ENCODE data around the gene AP2A2. TPM values are rescaled to one million over a fixed set of nuclear protein-coding genes. Genes with fewer than 3 reads are reported as not detected.

Gene AP2A2
- polyA plus RNA-seq, 3 donors: 5.7 to 61.0 (median 8.2) TPM

- H3K79me2 ChIP-seq (ENCODE audit: insufficient read depth, low read length): no peaks in the 10 kb centered on the region
- Mint-ChIP-seq H3K36me3 (peaks cover 19 to 38% of the 10 kb centered on the region in 2 donors), H3K4me3 (no peak overlapping the region), H3K27me3 (ENCODE audit: low read depth in 3 of 3) (peaks cover 0 to 1% (median 1%) of the 10 kb centered on the region in 3 donors), H3K9me3 (peaks cover 0 to 2% (median 0%) of the 10 kb centered on the region in 7 donors), H3K27ac (no peak overlapping the region), H3K4me1 (no peaks in the 10 kb centered on the region)
- no peak for DNase-seq
- no peaks in the 10 kb centered on the region for H3K27me3 ChIP-seq (ENCODE audit: control insufficient read depth in 2 of 2, insufficient read depth in 2 of 2, low read length in 2 of 2)
- no peak overlapping the region for H3K9ac ChIP-seq (ENCODE audit: insufficient read depth, low read length, poor library complexity, severe bottlenecking)
- no peaks in the 10 kb centered on the region for H3K4me1 ChIP-seq (ENCODE audit: control insufficient read depth in 1 of 2, insufficient read depth in 2 of 2, low read length in 2 of 2)
- H3K4me2 ChIP-seq (replicated peaks; ENCODE audit: extremely low read depth, low read length, poor library complexity, severe bottlenecking): no peak overlapping the region
- intact Hi-C loops (cut with micrococcal nuclease): no loop called here
- H3K27ac ChIP-seq (ENCODE audit: low read depth in 1 of 2, low read length in 2 of 2): no peak overlapping the region
- no peaks in the 10 kb centered on the region for H3K9me3 ChIP-seq (replicated peaks in 1 of 2; ENCODE audit: control insufficient read depth in 1 of 2, insufficient read depth in 1 of 2, low read length in 2 of 2)
- H4K20me1 ChIP-seq (ENCODE audit: insufficient read depth, low read length): no peaks in the 10 kb centered on the region
- TF ChIP-seq CTCF (IDR thresholded peaks at IDR 0.05): no peak
- no peak overlapping the region for H2AFZ ChIP-seq (ENCODE audit: insufficient read depth, low read depth, low read length, poor library complexity, severe bottlenecking)
- 95% methylated on average over 7 of the region's 11 CpGs for WGBS (ENCODE audit: insufficient coverage)
- peaks cover 3 to 11% of the 10 kb centered on the region in 2 donors for H3K36me3 ChIP-seq (replicated peaks in 1 of 2; ENCODE audit: control insufficient read depth in 1 of 2, insufficient read depth in 2 of 2, low read length in 2 of 2)
- no peak overlapping the region for H3K4me3 ChIP-seq (replicated peaks in 1 of 3; ENCODE audit: low read depth in 2 of 3, low read length in 3 of 3)
Measured at GRCh38 chr11:877565-877964, 48.1 kb upstream of the AP2A2 start.

GRCh38 chr11:880447-880846 is 45.2 kb upstream of the AP2A2 start:
- no peaks in the 10 kb centered on the region for H3K27me3 ChIP-seq (ENCODE audit: control insufficient read depth in 2 of 2, insufficient read depth in 2 of 2, low read length in 2 of 2)
- H3K27ac ChIP-seq (ENCODE audit: low read depth in 1 of 2, low read length in 2 of 2): no peak overlapping the region
- no peak for TF ChIP-seq CTCF (IDR thresholded peaks at IDR 0.05)
- 90% methylated on average over 12 of the region's 14 CpGs for WGBS (ENCODE audit: insufficient coverage)
- Mint-ChIP-seq H3K27ac (no peak overlapping the region), H3K4me3 (no peak overlapping the region), H3K27me3 (ENCODE audit: low read depth in 3 of 3) (peaks cover 0 to 4% (median 1%) of the 10 kb centered on the region in 3 donors), H3K36me3 (peaks cover 22 to 49% of the 10 kb centered on the region in 2 donors), H3K9me3 (peaks cover 0 to 2% (median 0%) of the 10 kb centered on the region in 7 donors), H3K4me1 (no peaks in the 10 kb centered on the region)
- peaks cover 3 to 25% of the 10 kb centered on the region in 2 donors for H3K36me3 ChIP-seq (replicated peaks in 1 of 2; ENCODE audit: control insufficient read depth in 1 of 2, insufficient read depth in 2 of 2, low read length in 2 of 2)
- no peak overlapping the region for H3K4me2 ChIP-seq (replicated peaks; ENCODE audit: extremely low read depth, low read length, poor library complexity, severe bottlenecking)
- no peak overlapping the region for H2AFZ ChIP-seq (ENCODE audit: insufficient read depth, low read depth, low read length, poor library complexity, severe bottlenecking)
- H3K4me1 ChIP-seq (ENCODE audit: control insufficient read depth in 1 of 2, insufficient read depth in 2 of 2, low read length in 2 of 2): no peaks in the 10 kb centered on the region
- no peak overlapping the region for H3K9ac ChIP-seq (ENCODE audit: insufficient read depth, low read length, poor library complexity, severe bottlenecking)
- no peak for DNase-seq
- no peaks in the 10 kb centered on the region for H4K20me1 ChIP-seq (ENCODE audit: insufficient read depth, low read length)
- no peak overlapping the region for H3K4me3 ChIP-seq (replicated peaks in 1 of 3; ENCODE audit: low read depth in 2 of 3, low read length in 3 of 3)
- H3K9me3 ChIP-seq (replicated peaks in 1 of 2; ENCODE audit: control insufficient read depth in 1 of 2, insufficient read depth in 1 of 2, low read length in 2 of 2): no peaks in the 10 kb centered on the region
- no peaks in the 10 kb centered on the region for H3K79me2 ChIP-seq (ENCODE audit: insufficient read depth, low read length)
- intact Hi-C loops (cut with micrococcal nuclease): no loop called here

All from CD14-positive monocyte (primary cell).